GM23338 (cell line): ENCODE measurements around the gene NKAIN2. TPM values are rescaled to one million over a fixed set of nuclear protein-coding genes. Genes with fewer than 3 reads are reported as not detected.

Experiments used
- ATAC-seq: fragments of 200-7000 bp; cut with Tn5 transposase; 3 replicates; pipeline ENCODE4 v1.9.1; 2020
- DNase-seq: peaks from one replicate; pipeline ENCODE4 v3.0.0-alpha.2; 2015; ENCODE audit warnings: low spot score
- H2AFZ ChIP-seq: fragments of 200-600 bp; sonication (generic); 2 replicates; pipeline ENCODE4 v1.8.0; 2016; ENCODE audit warnings: antibody characterized with exemption, mild to moderate bottlenecking, moderate library complexity
- H3F3A ChIP-seq: fragments of 200-600 bp; sonication (generic); replicated peaks from 2 replicates; pipeline ENCODE4 v1.8.0; 2017; ENCODE audit warnings: antibody characterized with exemption, mixed run types, low read depth
- H3K27ac ChIP-seq: fragments of 200-600 bp; sonication (generic); 2 replicates; pipeline ENCODE4 v1.6.1; 2016; ENCODE audit warnings: low read depth
- H3K27me3 ChIP-seq: fragments of 200-600 bp; sonication (generic); 2 replicates; pipeline ENCODE4 v1.8.0; 2016; ENCODE audit warnings: mild to moderate bottlenecking, mixed run types, moderate library complexity; ENCODE audit not compliant: insufficient read depth
- H3K36me3 ChIP-seq: fragments of 200-600 bp; sonication (generic); 2 replicates; pipeline ENCODE4 v1.8.0; 2016; ENCODE audit warnings: mild to moderate bottlenecking; ENCODE audit not compliant: insufficient read depth
- H3K4me1 ChIP-seq: fragments of 200-600 bp; sonication (generic); 2 replicates; pipeline ENCODE4 v1.8.0; 2016; ENCODE audit warnings: mild to moderate bottlenecking, moderate library complexity; ENCODE audit not compliant: insufficient read depth
- H3K4me2 ChIP-seq: fragments of 200-600 bp; sonication (generic); 2 replicates; pipeline ENCODE4 v1.7.1; 2017; ENCODE audit warnings: mixed run types
- H3K4me3 ChIP-seq: fragments of 200-600 bp; sonication (generic); 2 replicates; pipeline ENCODE4 v1.6.1; 2016; ENCODE audit warnings: mixed run types
- H3K79me2 ChIP-seq: fragments of 200-600 bp; sonication (generic); replicated peaks from 2 replicates; pipeline ENCODE4 v1.8.0; 2017; ENCODE audit warnings: mild to moderate bottlenecking; ENCODE audit not compliant: insufficient read depth
- H3K9me2 ChIP-seq: fragments of 200-600 bp; sonication (generic); 2 replicates; pipeline ENCODE4 v1.8.0; 2017; ENCODE audit not compliant: insufficient read depth
- H4K20me1 ChIP-seq: fragments of 200-600 bp; sonication (generic); replicated peaks from 2 replicates; pipeline ENCODE4 v1.8.0; 2017; ENCODE audit warnings: mild to moderate bottlenecking; ENCODE audit not compliant: insufficient read depth
- H3K27ac Mint-ChIP-seq: 2 replicates; pipeline ENCODE4 v1.8.0; 2020; ENCODE audit warnings: inconsistent platforms, mild to moderate bottlenecking, moderate library complexity, mixed read lengths
- H3K27me3 Mint-ChIP-seq: 3 replicates; pipeline ENCODE4 v1.8.0; 2022; ENCODE audit warnings: low read depth, mild to moderate bottlenecking, moderate library complexity, mixed read lengths, inconsistent platforms; ENCODE audit not compliant: insufficient read depth, poor library complexity
- H3K36me3 Mint-ChIP-seq: 3 replicates; pipeline ENCODE4 v1.8.0; 2021; ENCODE audit warnings: low read depth, mild to moderate bottlenecking, inconsistent platforms, moderate library complexity, mixed read lengths
- H3K4me1 Mint-ChIP-seq: 3 replicates; pipeline ENCODE4 v1.8.0; 2020; ENCODE audit warnings: mild to moderate bottlenecking, inconsistent platforms, mixed read lengths
- H3K4me3 Mint-ChIP-seq: 3 replicates; pipeline ENCODE4 v1.8.0; 2021; ENCODE audit warnings: moderate library complexity, mild to moderate bottlenecking, inconsistent platforms, mixed read lengths
- H3K9me3 Mint-ChIP-seq: 3 replicates; pipeline ENCODE4 v1.8.0; 2020; ENCODE audit warnings: moderate library complexity, mild to moderate bottlenecking, inconsistent platforms, mixed read lengths
- CREB1 ChIP-seq: fragments of 250-450 bp; sonication (Bioruptor Pico); IDR thresholded peaks from 2 replicates; pipeline ENCODE4 v1.5.0; 2020; ENCODE audit warnings: low read depth, mild to moderate bottlenecking, moderate library complexity
- CTCF ChIP-seq, 2 experiments: fragments of 200-600 bp in 1 of 2; sonication (generic) in 1 of 2; conservative IDR thresholded peaks; 2 replicates each; pipeline versions ENCODE4 v1.5.1 to v1.6.1; 2016 to 2017; ENCODE audit warnings: antibody characterized with exemption in 2 of 2, low read depth in 2 of 2, mild to moderate bottlenecking in 2 of 2, moderate library complexity in 1 of 2
- EZH2phosphoT487 ChIP-seq: fragments of 200-600 bp; sonication (generic); IDR thresholded peaks from one replicate; pipeline ENCODE4 v1.8.1; 2018; ENCODE audit warnings: antibody characterized with exemption; ENCODE audit not compliant: unreplicated experiment
- POLR2AphosphoS5 ChIP-seq: IDR thresholded peaks from 2 replicates; pipeline ENCODE4 v1.6.1; 2016; ENCODE audit warnings: antibody characterized with exemption, low read depth
- REST ChIP-seq: IDR thresholded peaks from one replicate; pipeline ENCODE4 v1.6.1; 2018; ENCODE audit warnings: antibody characterized with exemption; ENCODE audit not compliant: unreplicated experiment
- STAT1 ChIP-seq: IDR thresholded peaks from one replicate; pipeline ENCODE4 v1.6.1; 2016; ENCODE audit warnings: antibody characterized with exemption; ENCODE audit not compliant: unreplicated experiment
- ZNF114 ChIP-seq: fragments of 250-450 bp; sonication (Bioruptor Pico); IDR thresholded peaks from 2 replicates; pipeline ENCODE4 v1.5.0; 2020; ENCODE audit warnings: mild to moderate bottlenecking, moderate library complexity
- ZNF331 ChIP-seq: fragments of 250-450 bp; sonication (Bioruptor Pico); IDR thresholded peaks from 2 replicates; pipeline ENCODE4 v1.5.0; 2020; ENCODE audit warnings: low read depth, mild to moderate bottlenecking, moderate library complexity
- ZNF462 ChIP-seq: fragments of 250-450 bp; sonication (Bioruptor Pico); IDR thresholded peaks from 2 replicates; pipeline ENCODE4 v1.5.0; 2020; ENCODE audit warnings: mild to moderate bottlenecking, moderate library complexity
- polyA plus RNA-seq: library from polyadenylated mRNA; unstranded; fragments of >200 nt; fragmentation: Nextera tagmentation; extraction: Ambion mirVana; gene quantifications from 2 replicates; pipeline ENCODE4 v1.2.1, GENCODE V29; 2016
- total RNA-seq: library from RNA; depleted of rRNA; stranded (reverse); fragments of >200 nt; shearing (Covaris generic); gene quantifications from 2 replicates; pipeline ENCODE4 v1.2.3, GENCODE V29; 2014

NKAIN2 gene
- total and polyA plus RNA-seq, 2 experiments from 2014 or later, result 0.39 to 1.1 TPM

GRCh38 chr6:124797224-124797623 is 993.6 kb downstream of the NKAIN2 start (continued):
- no peak for TF ChIP-seq REST
- no peak for TF ChIP-seq ZNF114
- no peak for TF ChIP-seq STAT1
- TF ChIP-seq CREB1 (CRISPR knock-in tag), result no peak

GRCh38 chr6:124798942-124799496 is 995.4 kb downstream of the NKAIN2 start:
- TF ChIP-seq ZNF114 (no peak), EZH2phosphoT487 (no peak), CREB1 (CRISPR knock-in tag) (no peak), CTCF (conservative IDR thresholded peaks at IDR 0.05; ENCODE audit: low read depth in 2 of 2) (peak in 1 of 2 experiments; percentile 40; a peak in 3 of 4 replicates), ZNF331 (CRISPR knock-in tag) (no peak), POLR2AphosphoS5 (no peak), ZNF462 (no peak)
- Mint-ChIP-seq H3K4me1 (peaks cover 4% of the 10 kb centered on the region; the same call in 2 of the 3 replicates), H3K27me3 (no peaks in the 10 kb centered on the region), H3K27ac (no peak overlapping the region; the same call in 1 of the 2 replicates), H3K4me3 (no peak overlapping the region), H3K36me3 (peaks cover 3% of the 10 kb centered on the region; the same call in 1 of the 3 replicates), H3K9me3 (peaks cover 4% of the 10 kb centered on the region; the same call in 2 of the 3 replicates)
- Histone ChIP-seq H4K20me1 (no peaks in the 10 kb centered on the region), H3K79me2 (no peaks in the 10 kb centered on the region), H3K27me3 (no peaks in the 10 kb centered on the region), H3K4me2 (no peak overlapping the region), H3K4me1 (no peaks in the 10 kb centered on the region), H3K27ac (no peak overlapping the region), H2AFZ (no peak overlapping the region), H3K36me3 (0 out of 2 replicates have a peak, but pooled peaks cover 2% of the 10 kb centered on the region), H3K9me2 (0 out of 2 replicates have a peak, but pooled peaks cover 3% of the 10 kb centered on the region), H3F3A (no peaks in the 10 kb centered on the region), H3K4me3 (no peak overlapping the region)
- DNase-seq, result no peak
- no peak for ATAC-seq
